ENCODE measurements around the gene IGSF9B. TPM values are rescaled to one million over a fixed set of nuclear protein-coding genes. Genes with fewer than 3 reads are reported as not detected.

IGSF9B gene
- total RNA-seq, 4 donors from 2014 or later: 24.1 to 120 (median 43.3) TPM

GRCh38 chr11:133961890-133962289 lies 5.1 kb upstream of the IGSF9B start:
- WGBS, 2 donors (ENCODE audit: low coverage in 1 of 2): 78 to 87% methylated on average over 5 to 7 of the region's 8 CpGs
- ATAC-seq: no peak
- H3K4me3 ChIP-seq: no peak overlapping the region
- no peaks in the 10 kb centered on the region for H3K36me3 ChIP-seq
- no peak overlapping the region for H3K27ac ChIP-seq
- H3K27me3 ChIP-seq: no peaks in the 10 kb centered on the region
- no peaks in the 10 kb centered on the region for H3K9me3 ChIP-seq
- no peak for TF ChIP-seq POLR2AphosphoS5 (IDR thresholded peaks at IDR 0.05)
- H3K4me1 ChIP-seq: peaks cover 3 to 48% (median 10%) of the 10 kb centered on the region in 3 donors

GRCh38 chr11:133957900-133958299 lies 1.1 kb upstream of the IGSF9B start:
- H3K4me3 ChIP-seq: peak overlapping the region in 1 of 2 donors; percentile 82
- H3K36me3 ChIP-seq: no peaks in the 10 kb centered on the region
- no peaks in the 10 kb centered on the region for H3K27me3 ChIP-seq
- H3K9me3 ChIP-seq: no peaks in the 10 kb centered on the region
- peaks cover 0 to 57% (median 10%) of the 10 kb centered on the region in 3 donors for H3K4me1 ChIP-seq
- peak; percentile 40 for ATAC-seq
- TF ChIP-seq POLR2AphosphoS5 (IDR thresholded peaks at IDR 0.05): peak; percentile 57
- peak in 1 of 2 donors; percentile 11 for TF ChIP-seq POLR2A (IDR thresholded peaks at IDR 0.05)
- TF ChIP-seq EP300 (IDR thresholded peaks at IDR 0.05): no peak
- TF ChIP-seq CTCF (IDR thresholded peaks at IDR 0.05): no peak
- WGBS, 2 donors (ENCODE audit: low coverage in 1 of 2): 17 to 27% methylated on average over 4 to 7 of the region's 7 CpGs
- peak overlapping the region; percentile 65 to 97 (median 94) for H3K27ac ChIP-seq

- Histone ChIP-seq H3K4me3 (peak overlapping the region; percentile 72 to 82), H3K9me3 (no peaks in the 10 kb centered on the region), H3K4me1 (peaks cover 3 to 76% (median 30%) of the 10 kb centered on the region in 3 donors), H3K27me3 (no peaks in the 10 kb centered on the region), H3K36me3 (no peaks in the 10 kb centered on the region), H3K27ac (peak overlapping the region; percentile 80 to 97 (median 94))
- peak; percentile 15 for ATAC-seq
- TF ChIP-seq POLR2A (IDR thresholded peaks at IDR 0.05) (no peak), EP300 (IDR thresholded peaks at IDR 0.05) (no peak)
- WGBS, 2 donors (ENCODE audit: low coverage in 1 of 2): no CpG with 5 or more reads among the region's 58 CpGs
Observed at GRCh38 chr11:133955945-133956421, 785 bp downstream of the IGSF9B start.

GRCh38 chr11:133955081-133955891 lies 1.5 kb downstream of the IGSF9B start:
- Histone ChIP-seq H3K4me3 (peak overlapping the region; percentile 72 to 82), H3K27ac (peak overlapping the region; percentile 80 to 97 (median 94)), H3K9me3 (no peaks in the 10 kb centered on the region), H3K36me3 (no peaks in the 10 kb centered on the region), H3K27me3 (no peaks in the 10 kb centered on the region), H3K4me1 (peaks cover 3 to 83% (median 37%) of the 10 kb centered on the region in 3 donors)
- 5% methylated on average over 15 of the region's 49 CpGs; no CpG with 5 or more reads in 1 of the 2 donors for WGBS, 2 donors (ENCODE audit: low coverage in 1 of 2)
- ATAC-seq: peak; percentile 65
- TF ChIP-seq CTCF (IDR thresholded peaks at IDR 0.05) (peak in 2 of 4 experiments; percentile 7 to 17), POLR2AphosphoS5 (IDR thresholded peaks at IDR 0.05) (peak; percentile 97), EP300 (IDR thresholded peaks at IDR 0.05) (no peak), POLR2A (IDR thresholded peaks at IDR 0.05) (peak; percentile 83 to 91)

- TF ChIP-seq CTCF (IDR thresholded peaks at IDR 0.05): no peak
- no peak for TF ChIP-seq EP300 (IDR thresholded peaks at IDR 0.05)
- peak in 1 of 2 donors; percentile 7 for TF ChIP-seq POLR2A (IDR thresholded peaks at IDR 0.05)
- TF ChIP-seq POLR2AphosphoS5 (IDR thresholded peaks at IDR 0.05): peak; percentile 70
- no peak for ATAC-seq
- 44% methylated on average over 3 of the region's 8 CpGs; no CpG with 5 or more reads in 1 of the 2 donors for WGBS, 2 donors (ENCODE audit: low coverage in 1 of 2)
Observed at GRCh38 chr11:133953999-133954398, 2.8 kb downstream of the IGSF9B start.

More at GRCh38 chr11:133953999-133954398, 2.8 kb downstream of the IGSF9B start:
- Histone ChIP-seq H3K9me3 (no peaks in the 10 kb centered on the region), H3K36me3 (no peaks in the 10 kb centered on the region), H3K4me3 (peak overlapping the region in 1 of 2 donors; percentile 8), H3K4me1 (peaks cover 3 to 94% (median 49%) of the 10 kb centered on the region in 3 donors), H3K27ac (peak overlapping the region; percentile 80 to 97 (median 94)), H3K27me3 (no peaks in the 10 kb centered on the region)

All from gastroesophageal sphincter (tissue), 4 donors.